Body of pancreas (tissue), 4 donors: ENCODE results near the gene NUP210L.

ENCODE experiments used
- CTCF ChIP-seq, 7 experiments: fragments of 450-650 bp in 4 of 7; fragments of 200-600 bp in 3 of 7; sonication (generic) in 3 of 7; IDR thresholded peaks; one replicate each; pipeline ENCODE4 v1.5.1; 2016 to 2019; ENCODE audit warnings: antibody characterized with exemption in 7 of 7
- POLR2A ChIP-seq, 3 donors: fragments of 450-650 bp; IDR thresholded peaks; one replicate each; pipeline ENCODE4 v1.6.1; 2016; ENCODE audit warnings: antibody characterized with exemption in 3 of 3, mild to moderate bottlenecking in 2 of 3

- no peak for TF ChIP-seq CTCF (IDR thresholded peaks at IDR 0.05)
- TF ChIP-seq POLR2A (IDR thresholded peaks at IDR 0.05), result no peak
These were observed 159.7 kb downstream of the NUP210L start for GRCh38 chr1:153995202-153995601.
